Thymus (tissue), 11 donors: ENCODE data around the gene CIC. TPM values are rescaled to one million over a fixed set of nuclear protein-coding genes. Genes with fewer than 3 reads are reported as not detected.

ENCODE experiments used
- DNase-seq, 9 donors: peaks; one replicate each; pipeline ENCODE4 v3.0.0-alpha.2; 2013; ENCODE audit warnings: low spot score in 9 of 9, low read depth in 6 of 9, missing footprints in 1 of 9
- H3K27ac ChIP-seq, 2 donors: one replicate each; pipeline ENCODE4 v1.5.1; 2013; ENCODE audit warnings: control low read depth in 1 of 2, low read depth in 1 of 2, low read length in 1 of 2, mild to moderate bottlenecking in 1 of 2, moderate library complexity in 1 of 2
- H3K27me3 ChIP-seq, 2 donors: one replicate each; pipeline ENCODE4 v1.5.1; 2013; ENCODE audit warnings: low read length in 1 of 2; ENCODE audit not compliant: control insufficient read depth in 2 of 2, insufficient read depth in 1 of 2
- H3K36me3 ChIP-seq, 2 donors: one replicate each; pipeline ENCODE4 v1.5.1; 2013; ENCODE audit warnings: low read length in 1 of 2, mild to moderate bottlenecking in 1 of 2, moderate library complexity in 1 of 2; ENCODE audit not compliant: control insufficient read depth in 2 of 2, insufficient read depth in 2 of 2
- H3K4me1 ChIP-seq, 2 donors: one replicate each; pipeline ENCODE4 v1.5.1; 2013; ENCODE audit warnings: low read length in 2 of 2; ENCODE audit not compliant: control insufficient read depth in 2 of 2, insufficient read depth in 2 of 2
- H3K4me3 ChIP-seq, 2 donors: one replicate each; pipeline ENCODE4 v1.5.1; 2013; ENCODE audit warnings: low read length in 2 of 2, control low read depth in 1 of 2, mild to moderate bottlenecking in 1 of 2
- H3K9me3 ChIP-seq, 2 donors: one replicate each; pipeline ENCODE4 v1.5.1; 2013; ENCODE audit warnings: low read length in 1 of 2, mild to moderate bottlenecking in 1 of 2; ENCODE audit not compliant: control insufficient read depth in 2 of 2, insufficient read depth in 1 of 2
- WGBS: extraction: QIAGEN DNeasy Blood & Tissue Kit; methylation state at CpG from one replicate; pipeline ENCODE4 v1.1.7; 2013; 5-methylcytosine and 5-hydroxymethylcytosine counted together
- polyA plus RNA-seq: library from polyadenylated mRNA; stranded (reverse); fragments of 200-250 nt; gene quantifications from one replicate; pipeline ENCODE4 v1.2.3, GENCODE V29; 2013
- total RNA-seq: library from RNA; stranded (reverse); fragments of 120-200 nt; gene quantifications from one replicate; pipeline ENCODE4 v1.2.4, GENCODE V29; 2013
- donor health status: healthy.

The CIC gene
- total and polyA plus RNA-seq, 2 donors: 8.3 to 52.2 TPM

- peak overlapping the region; percentile 58 to 89 for H3K27ac ChIP-seq
- peaks cover 39 to 54% of the 10 kb centered on the region in 2 donors for H3K4me1 ChIP-seq
- peak overlapping the region; percentile 70 to 78 for H3K4me3 ChIP-seq
- H3K9me3 ChIP-seq: no peaks in the 10 kb centered on the region
- DNase-seq: no peak
- H3K27me3 ChIP-seq: no peaks in the 10 kb centered on the region
- peaks cover 10 to 11% of the 10 kb centered on the region in 2 donors for H3K36me3 ChIP-seq
- WGBS: 37% methylated on average over 6 of the region's 6 CpGs
Observed at GRCh38 chr19:42279155-42279901, 10.3 kb downstream of the CIC start.

- H3K4me3 ChIP-seq: peak overlapping the region; percentile 70 to 78
- peaks cover 43 to 61% of the 10 kb centered on the region in 2 donors for H3K4me1 ChIP-seq
- peaks cover 3 to 6% of the 10 kb centered on the region in 2 donors for H3K36me3 ChIP-seq
- H3K27ac ChIP-seq: peak overlapping the region; percentile 87 to 89
- no peaks in the 10 kb centered on the region for H3K27me3 ChIP-seq
- peak in 8 of 9 donors; percentile 72 to 94 (median 84) for DNase-seq
- under 1% methylated on average over 89 of the region's 89 CpGs for WGBS
- H3K9me3 ChIP-seq: no peaks in the 10 kb centered on the region
Observed at GRCh38 chr19:42279902-42280814, 11.1 kb downstream of the CIC start.

- peaks cover 0 to 6% of the 10 kb centered on the region in 2 donors for H3K36me3 ChIP-seq
- H3K4me3 ChIP-seq: peak overlapping the region; percentile 70 to 78
- no peak for DNase-seq
- no peaks in the 10 kb centered on the region for H3K9me3 ChIP-seq
- H3K27ac ChIP-seq: peak overlapping the region; percentile 87 to 89
- WGBS: 2% methylated on average over 20 of the region's 20 CpGs
- H3K4me1 ChIP-seq: peaks cover 49 to 67% of the 10 kb centered on the region in 2 donors
- no peaks in the 10 kb centered on the region for H3K27me3 ChIP-seq
Observed at GRCh38 chr19:42280815-42281145, 11.7 kb downstream of the CIC start.

GRCh38 chr19:42281146-42281826, 12.2 kb downstream of the CIC start:
- no peaks in the 10 kb centered on the region for H3K27me3 ChIP-seq
- DNase-seq: peak in 1 of 9 donors; percentile 29
- peak overlapping the region; percentile 68 to 89 for H3K27ac ChIP-seq
- WGBS: 19% methylated on average over 25 of the region's 25 CpGs
- no peaks in the 10 kb centered on the region for H3K9me3 ChIP-seq
- peak overlapping the region; percentile 70 to 78 for H3K4me3 ChIP-seq
- peaks cover 0 to 6% of the 10 kb centered on the region in 2 donors for H3K36me3 ChIP-seq
- H3K4me1 ChIP-seq: peaks cover 54 to 72% of the 10 kb centered on the region in 2 donors

GRCh38 chr19:42281827-42282762, 13.0 kb downstream of the CIC start:
- H3K4me1 ChIP-seq: peaks cover 54 to 72% of the 10 kb centered on the region in 2 donors
- peaks cover 6 to 10% of the 10 kb centered on the region in 2 donors for H3K36me3 ChIP-seq
- peak overlapping the region; percentile 68 to 94 for H3K27ac ChIP-seq
- no peaks in the 10 kb centered on the region for H3K9me3 ChIP-seq
- H3K4me3 ChIP-seq: peak overlapping the region in 1 of 2 donors; percentile 70
- 46% methylated on average over 7 of the region's 7 CpGs for WGBS
- peak in 1 of 9 donors; percentile 27 for DNase-seq
- H3K27me3 ChIP-seq: no peaks in the 10 kb centered on the region

- peak overlapping the region in 1 of 2 donors; percentile 83 for H3K4me3 ChIP-seq
Observed at GRCh38 chr19:42282819-42283187, 13.8 kb downstream of the CIC start.

GRCh38 chr19:42283188-42284065, 14.4 kb downstream of the CIC start:
- Histone ChIP-seq H3K36me3 (peaks cover 19% of the 10 kb centered on the region in 2 donors), H3K27me3 (no peaks in the 10 kb centered on the region), H3K4me1 (peaks cover 50 to 63% of the 10 kb centered on the region in 2 donors), H3K4me3 (peak overlapping the region; percentile 41 to 83), H3K9me3 (no peaks in the 10 kb centered on the region), H3K27ac (peak overlapping the region; percentile 89 to 97)
- 3% methylated on average over 73 of the region's 74 CpGs for WGBS
- peak in 8 of 9 donors; percentile 84 to 98 (median 95) for DNase-seq

More at GRCh38 chr19:42282819-42283187, 13.8 kb downstream of the CIC start:
- H3K36me3 ChIP-seq: peaks cover 13% of the 10 kb centered on the region in 2 donors
- no peaks in the 10 kb centered on the region for H3K27me3 ChIP-seq
- peak overlapping the region; percentile 89 to 94 for H3K27ac ChIP-seq
- DNase-seq: no peak
- H3K4me1 ChIP-seq: peaks cover 52 to 69% of the 10 kb centered on the region in 2 donors
- WGBS: 60% methylated on average over 4 of the region's 4 CpGs
- no peaks in the 10 kb centered on the region for H3K9me3 ChIP-seq
